Measurements from ENCODE around the gene CXorf51A. TPM values are rescaled to one million over a fixed set of nuclear protein-coding genes. Genes with fewer than 3 reads are reported as not detected.
"Not testable (repeated sequence)": the region's sequence is repeated elsewhere in the genome, so short reads cannot be mapped to it uniquely, and the experiment has no call there.

CXorf51A gene
- total RNA-seq: not detected in 2 replicates

DNA sequence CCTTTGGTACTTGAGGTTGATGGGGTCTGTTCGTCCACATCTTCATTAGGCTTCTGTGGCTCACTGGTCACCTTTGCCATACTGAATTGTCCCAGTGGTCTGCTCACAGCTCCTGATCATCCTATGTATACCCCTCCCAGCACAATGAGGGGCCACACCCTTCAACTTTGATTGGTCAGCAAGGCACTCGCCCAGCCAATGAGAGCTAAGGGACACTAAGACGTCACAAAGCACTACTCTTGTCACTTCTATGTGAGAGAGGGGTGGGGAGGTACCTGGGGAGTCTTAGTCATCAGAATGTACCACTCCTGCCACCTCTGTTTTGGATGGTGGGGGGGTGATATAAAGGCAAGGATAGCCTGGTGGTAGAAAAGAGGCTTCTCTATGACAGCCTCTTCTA is at the start of gene CXorf51A:
Gene CXorf51A (minus strand): TSS at position 101 of the 400 bp plus-strand sequence. CDS start 21 bp downstream, at position 80.
- DNase-seq (ENCODE audit: low read depth); H3K4me3 ChIP-seq (ENCODE audit: low read depth, low read length): not testable (repeated sequence)

- peak; percentile 0 for DNase-seq (ENCODE audit: low read depth)
- H3K4me3 ChIP-seq (ENCODE audit: low read depth, low read length): no peak overlapping the region
- TF ChIP-seq, protein P1, sequence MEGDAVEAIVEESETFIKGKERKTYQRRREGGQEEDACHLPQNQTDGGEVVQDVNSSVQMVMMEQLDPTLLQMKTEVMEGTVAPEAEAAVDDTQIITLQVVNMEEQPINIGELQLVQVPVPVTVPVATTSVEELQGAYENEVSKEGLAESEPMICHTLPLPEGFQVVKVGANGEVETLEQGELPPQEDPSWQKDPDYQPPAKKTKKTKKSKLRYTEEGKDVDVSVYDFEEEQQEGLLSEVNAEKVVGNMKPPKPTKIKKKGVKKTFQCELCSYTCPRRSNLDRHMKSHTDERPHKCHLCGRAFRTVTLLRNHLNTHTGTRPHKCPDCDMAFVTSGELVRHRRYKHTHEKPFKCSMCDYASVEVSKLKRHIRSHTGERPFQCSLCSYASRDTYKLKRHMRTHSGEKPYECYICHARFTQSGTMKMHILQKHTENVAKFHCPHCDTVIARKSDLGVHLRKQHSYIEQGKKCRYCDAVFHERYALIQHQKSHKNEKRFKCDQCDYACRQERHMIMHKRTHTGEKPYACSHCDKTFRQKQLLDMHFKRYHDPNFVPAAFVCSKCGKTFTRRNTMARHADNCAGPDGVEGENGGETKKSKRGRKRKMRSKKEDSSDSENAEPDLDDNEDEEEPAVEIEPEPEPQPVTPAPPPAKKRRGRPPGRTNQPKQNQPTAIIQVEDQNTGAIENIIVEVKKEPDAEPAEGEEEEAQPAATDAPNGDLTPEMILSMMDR (IDR thresholded peaks at IDR 0.05; ENCODE audit: insufficient read depth, low read depth, low read length): no peak
Observed at GRCh38 chrX:146863566-146863965, 49.0 kb upstream of the CXorf51A start.

DNA sequence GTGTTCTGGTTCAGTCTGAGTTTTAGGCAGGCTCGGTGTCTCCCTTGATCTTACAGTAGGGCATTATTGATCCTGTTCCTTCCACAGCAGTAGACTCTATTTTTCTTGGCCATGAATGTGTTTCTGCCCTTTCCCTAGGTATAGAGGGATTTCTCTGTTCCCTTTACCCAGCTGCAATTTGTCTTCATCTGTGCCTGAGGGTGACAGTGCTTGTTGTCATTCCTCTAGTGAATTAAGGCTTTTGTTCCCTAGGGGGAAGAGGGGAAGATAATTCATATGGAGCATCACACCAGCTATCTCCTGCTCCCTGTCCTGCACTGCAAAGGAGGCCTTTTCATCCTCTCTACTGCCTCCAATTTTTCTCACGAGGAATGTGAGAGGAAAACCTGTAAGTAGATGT is 39.7 kb upstream of the CXorf51A start:
- TF ChIP-seq, protein P1 (IDR thresholded peaks at IDR 0.05; ENCODE audit: insufficient read depth, low read depth, low read length): no peak
- DNase-seq (ENCODE audit: low read depth): no peak
- H3K4me3 ChIP-seq (ENCODE audit: low read depth, low read length): no peak overlapping the region

DNA sequence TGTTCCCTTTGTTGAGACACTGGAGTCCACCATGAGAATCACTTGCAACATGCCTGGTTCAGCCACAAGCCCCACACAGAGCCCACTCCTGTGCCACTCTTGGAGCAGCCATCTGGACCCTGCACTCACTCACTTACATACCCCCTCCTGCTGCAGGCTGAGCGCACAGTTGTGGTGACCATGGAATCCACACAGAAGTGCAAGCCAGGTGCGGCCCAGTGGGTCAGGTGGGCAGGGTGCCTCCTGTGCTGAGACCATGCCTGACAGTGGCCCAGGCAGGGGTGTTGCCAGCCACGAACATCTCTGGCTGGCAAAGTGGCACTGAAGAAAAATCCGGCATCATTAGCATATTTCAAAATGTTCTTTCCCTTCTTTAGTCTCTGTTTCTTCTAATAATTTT is 17.4 kb upstream of the CXorf51A start:
- H3K4me3 ChIP-seq (ENCODE audit: low read depth, low read length): no peak overlapping the region
- TF ChIP-seq, protein P1 (IDR thresholded peaks at IDR 0.05; ENCODE audit: insufficient read depth, low read depth, low read length): no peak
- DNase-seq (ENCODE audit: low read depth): no peak

GRCh38 chrX:146809471-146809870 is 5.1 kb downstream of the CXorf51A start, which contains the start of gene CXorf51B:
CXorf51B (plus strand) TSS chrX:146809771; CDS start chrX:146809792, 21 bp downstream.
- not testable (repeated sequence) for H3K4me3 ChIP-seq (ENCODE audit: low read depth, low read length); DNase-seq (ENCODE audit: low read depth)

Other genes starting within 250 kb of the CXorf51A start
- gene CXorf51B, start 5.0 kb downstream of the CXorf51A start, total RNA-seq: not detected in 2 replicates

Data from fibroblast of villous mesenchyme (primary cell).